Psoas muscle (tissue), 8 donors: ENCODE measurements around the gene BRD2. TPM values are rescaled to one million over a fixed set of nuclear protein-coding genes. Genes with fewer than 3 reads are reported as not detected.

Experiments used
- ATAC-seq, 4 donors: fragments of 200-7000 bp; cut with Tn5 transposase; one replicate each; pipeline ENCODE4 v1.9.1; 2020; ENCODE audit warnings: moderate library complexity in 3 of 4, mild to moderate bottlenecking in 2 of 4
- DNase-seq, 2 donors: peaks; one replicate each; pipeline ENCODE4 v3.0.0-alpha.2; 2020
- H3K27ac ChIP-seq: fragments of 200-600 bp; one replicate; pipeline ENCODE4 v1.8.0; 2022
- H3K27me3 ChIP-seq, 3 donors: fragments of 200-600 bp in 1 of 3; one replicate each; pipeline versions ENCODE4 v1.6.1 to v1.8.0; 2013 to 2022; ENCODE audit warnings: low read length in 2 of 3, mild to moderate bottlenecking in 2 of 3, moderate library complexity in 1 of 3; ENCODE audit not compliant: insufficient read depth in 3 of 3
- H3K36me3 ChIP-seq, 2 donors: fragments of 200-600 bp in 1 of 2; one replicate each; pipeline versions ENCODE4 v1.6.1 to v1.8.0; 2013 to 2022; ENCODE audit warnings: low read depth in 1 of 2, mild to moderate bottlenecking in 1 of 2, moderate library complexity in 1 of 2; ENCODE audit not compliant: insufficient read depth in 1 of 2
- H3K4me1 ChIP-seq: fragments of 200-600 bp; one replicate; pipeline ENCODE4 v1.8.0; 2022
- H3K4me3 ChIP-seq: fragments of 200-600 bp; one replicate; pipeline ENCODE4 v1.8.0; 2022; ENCODE audit warnings: mild to moderate bottlenecking
- H3K9me3 ChIP-seq: fragments of 200-600 bp; one replicate; pipeline ENCODE4 v1.8.0; 2022
- WGBS, 3 donors: extraction: QIAGEN DNeasy Blood & Tissue Kit; methylation state at CpG; one replicate each; pipeline versions ENCODE4 v1.1.6 to v1.1.7; 2013; 5-methylcytosine and 5-hydroxymethylcytosine counted together
- intact Hi-C, 2 donors: fragments of 100-400 bp; cut with DNase I; formaldehyde crosslinking; loops; one replicate each; pipeline versions ENCODE4 v1.11.0 to v1.14.2; 2022
- polyA plus RNA-seq, 3 donors: library from polyadenylated mRNA; stranded (reverse); fragments of 200-250 nt; gene quantifications; one replicate each; pipeline ENCODE4 v1.2.3, GENCODE V29; 2013
- total RNA-seq, 4 donors: library from RNA; stranded (reverse); fragmentation: NEBNext Ultra II Directional in 2 of 4; extraction: Animal tissue kit (Norgen Biotek cat#: 25700) in 2 of 4; gene quantifications; one replicate each; pipeline versions ENCODE4 v1.2.1 to v1.2.4, GENCODE V29; 2021 to 2023
- TF ChIP-seq, protein P1 (sequence below): fragments of 200-600 bp; IDR thresholded peaks from one replicate; pipeline ENCODE4 v1.8.0; 2022; ENCODE audit warnings: antibody characterized with exemption
- donor health status: healthy with polysubstance abuse.
- donor health status: DM: no; HTN: no; CAD: no; lungs with moderate emphysema.
- donor health status: Bipolar disorder and iron deficiency.
- donor health status: healthy.
- donor health status: DM: yes; HTN: yes; CAD: no.
- donor health status: DM: no; HTN: no; CAD: no.
- donor health status: DM: no; HTN: no; CAD: no.
- donor health status: DM: yes; HTN: yes; CAD: no.

BRD2 gene
- total and polyA plus RNA-seq, 7 donors, result 62.2 to 135 (median 93.0) TPM

DNA sequence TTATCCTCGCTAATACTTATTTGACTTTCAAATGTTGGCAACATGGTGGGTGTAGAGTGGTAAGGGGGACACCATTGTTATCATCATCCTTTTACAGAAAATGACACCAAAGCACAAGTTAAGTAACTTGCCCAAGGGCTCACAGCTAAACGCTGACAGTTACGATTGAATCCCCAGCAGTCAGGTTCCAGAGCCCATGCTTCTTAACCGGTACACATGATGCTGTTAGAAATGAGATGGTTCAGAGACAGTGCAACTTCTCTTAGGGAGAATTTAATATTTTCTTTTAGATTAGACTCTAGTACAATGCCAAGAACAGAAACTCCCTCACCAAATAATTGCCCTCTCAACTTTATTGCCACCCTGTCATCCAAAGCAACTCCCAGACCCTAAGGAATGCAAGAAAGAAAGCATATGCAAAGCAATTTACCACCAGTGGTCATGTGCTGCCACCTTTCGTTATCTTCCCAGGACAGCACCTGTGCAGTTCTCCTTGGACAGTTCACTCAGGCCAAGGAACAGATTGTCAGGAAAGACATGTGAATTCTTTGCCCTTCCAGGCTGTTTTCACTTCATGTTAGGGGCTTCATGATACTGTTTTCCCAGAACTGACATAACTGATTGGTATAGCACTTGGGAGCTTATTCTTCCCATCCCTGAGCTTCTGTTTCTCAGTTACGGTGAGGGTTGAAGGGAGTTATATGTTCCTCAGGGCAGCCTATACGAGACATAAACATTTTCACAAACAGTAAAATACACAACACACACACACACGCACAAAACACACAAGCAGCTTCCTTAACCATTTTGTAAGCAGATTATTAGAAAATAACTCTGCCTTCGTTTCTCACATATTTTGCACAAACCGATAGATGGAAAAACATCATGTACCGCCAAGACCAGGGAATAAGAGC lies 20.6 kb upstream of the BRD2 start:
- no peaks in the 10 kb centered on the region for H3K36me3 ChIP-seq
- ATAC-seq (peak in 3 of 4 donors; percentile 37 to 55 (median 50)), DNase-seq (no peak)
- WGBS, 3 donors, result 68 to 73% (median 71%) methylated on average over 11 of the region's 11 CpGs
- TF ChIP-seq, protein P1, sequence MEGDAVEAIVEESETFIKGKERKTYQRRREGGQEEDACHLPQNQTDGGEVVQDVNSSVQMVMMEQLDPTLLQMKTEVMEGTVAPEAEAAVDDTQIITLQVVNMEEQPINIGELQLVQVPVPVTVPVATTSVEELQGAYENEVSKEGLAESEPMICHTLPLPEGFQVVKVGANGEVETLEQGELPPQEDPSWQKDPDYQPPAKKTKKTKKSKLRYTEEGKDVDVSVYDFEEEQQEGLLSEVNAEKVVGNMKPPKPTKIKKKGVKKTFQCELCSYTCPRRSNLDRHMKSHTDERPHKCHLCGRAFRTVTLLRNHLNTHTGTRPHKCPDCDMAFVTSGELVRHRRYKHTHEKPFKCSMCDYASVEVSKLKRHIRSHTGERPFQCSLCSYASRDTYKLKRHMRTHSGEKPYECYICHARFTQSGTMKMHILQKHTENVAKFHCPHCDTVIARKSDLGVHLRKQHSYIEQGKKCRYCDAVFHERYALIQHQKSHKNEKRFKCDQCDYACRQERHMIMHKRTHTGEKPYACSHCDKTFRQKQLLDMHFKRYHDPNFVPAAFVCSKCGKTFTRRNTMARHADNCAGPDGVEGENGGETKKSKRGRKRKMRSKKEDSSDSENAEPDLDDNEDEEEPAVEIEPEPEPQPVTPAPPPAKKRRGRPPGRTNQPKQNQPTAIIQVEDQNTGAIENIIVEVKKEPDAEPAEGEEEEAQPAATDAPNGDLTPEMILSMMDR, result peak; percentile 44
- H3K27me3 ChIP-seq, result no peaks in the 10 kb centered on the region
- H3K27ac ChIP-seq, result no peak overlapping the region
- intact Hi-C loops, result no loop called here
- H3K4me3 ChIP-seq, result no peak overlapping the region
- H3K9me3 ChIP-seq, result peaks cover 5% of the 10 kb centered on the region
- peaks cover 9% of the 10 kb centered on the region for H3K4me1 ChIP-seq

DNA sequence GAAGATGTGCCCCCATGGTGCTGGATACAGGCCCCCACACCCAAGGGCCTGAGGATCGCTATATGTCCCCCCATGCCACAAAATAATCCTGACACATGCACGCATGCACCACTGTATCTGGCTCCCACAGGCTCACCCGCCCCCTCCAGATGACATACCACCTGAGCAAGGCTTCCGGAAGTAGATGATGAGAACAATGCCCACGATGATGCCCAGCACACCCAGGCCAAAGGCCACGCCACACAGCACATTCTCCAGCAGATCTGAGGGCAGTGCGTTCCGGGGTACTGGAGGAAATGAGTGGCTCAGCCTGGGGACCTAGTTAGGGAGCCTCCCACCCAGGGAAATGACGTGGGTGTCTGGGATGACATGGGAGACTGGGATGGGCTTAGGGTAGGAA lies 19.3 kb upstream of the BRD2 start:
- H3K36me3 ChIP-seq, result no peaks in the 10 kb centered on the region
- peaks cover 5% of the 10 kb centered on the region for H3K9me3 ChIP-seq
- TF ChIP-seq, protein P1, result no peak
- H3K27ac ChIP-seq, result no peak overlapping the region
- intact Hi-C loops, result no loop called here
- WGBS, 3 donors, result 86 to 92% (median 87%) methylated on average over 9 of the region's 9 CpGs
- H3K4me1 ChIP-seq, result peaks cover 18% of the 10 kb centered on the region
- DNase-seq (no peak), ATAC-seq (no peak)
- H3K27me3 ChIP-seq, result no peaks in the 10 kb centered on the region
- no peak overlapping the region for H3K4me3 ChIP-seq

DNA sequence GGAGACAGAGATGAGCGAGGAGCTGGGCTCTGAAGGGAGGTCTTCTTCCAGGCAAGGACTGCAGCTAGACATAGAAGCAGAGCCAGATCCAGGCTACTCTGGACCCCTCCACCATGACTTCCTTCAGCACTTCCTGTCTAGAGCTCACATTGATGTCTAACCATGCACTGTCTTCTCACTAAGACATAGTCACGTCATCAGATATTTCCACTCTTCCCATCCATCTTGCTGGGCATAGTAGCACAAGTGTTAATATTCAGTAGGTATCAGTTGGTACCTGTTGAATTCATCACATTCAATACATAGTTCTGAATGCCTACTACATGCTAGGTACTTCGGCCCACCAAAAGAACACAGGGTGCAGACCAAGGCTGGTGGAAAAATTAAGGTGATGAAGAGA lies 18.4 kb upstream of the BRD2 start:
- Histone ChIP-seq H3K27ac (no peak overlapping the region), H3K4me1 (peaks cover 18% of the 10 kb centered on the region), H3K9me3 (peaks cover 5% of the 10 kb centered on the region), H3K4me3 (no peak overlapping the region), H3K36me3 (no peaks in the 10 kb centered on the region), H3K27me3 (no peaks in the 10 kb centered on the region)
- WGBS, 3 donors, result 89 to 98% (median 97%) methylated on average over 3 of the region's 3 CpGs
- intact Hi-C loops, result loop anchor here in 1 of 2 donors (5.0 kb wide), 1 partner anchor 63 kb away; no protein-coding TSS in a partner anchor
- TF ChIP-seq, protein P1, result no peak
- ATAC-seq, result no peak
- no peak for DNase-seq

DNA sequence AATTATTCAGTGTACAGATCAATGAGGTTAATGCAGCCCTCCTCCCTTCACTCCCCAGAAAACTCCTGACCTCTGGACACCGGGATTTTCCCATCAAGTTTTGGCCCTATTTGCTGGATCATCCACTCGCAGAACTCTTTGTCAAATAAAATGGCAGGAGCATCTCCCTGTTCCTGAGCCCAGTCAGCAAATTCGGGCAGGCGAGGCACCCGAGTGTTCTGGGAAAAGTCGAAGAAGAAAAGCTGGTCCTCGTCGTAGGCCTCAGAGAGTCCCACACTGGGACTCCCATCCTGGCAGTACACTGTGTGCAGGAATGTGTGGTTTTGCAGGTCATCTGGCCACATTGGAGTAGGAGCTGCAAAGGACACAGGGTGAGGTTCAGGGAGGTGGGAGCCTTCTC lies 17.9 kb upstream of the BRD2 start:
- Histone ChIP-seq H3K9me3 (peaks cover 5% of the 10 kb centered on the region), H3K4me1 (peaks cover 18% of the 10 kb centered on the region), H3K27ac (no peak overlapping the region), H3K36me3 (no peaks in the 10 kb centered on the region), H3K27me3 (no peaks in the 10 kb centered on the region), H3K4me3 (no peak overlapping the region)
- WGBS, 3 donors, result 89 to 93% (median 90%) methylated on average over 8 of the region's 8 CpGs
- TF ChIP-seq, protein P1, result no peak
- intact Hi-C loops, result loop anchor here in 1 of 2 donors (5.0 kb wide), 1 partner anchor 63 kb away; no protein-coding TSS in a partner anchor
- no peak for ATAC-seq
- no peak for DNase-seq
